IPS-18c (cell line): ENCODE measurements around the gene PPM1L.
"Not testable (repeated sequence)": the region's sequence is repeated elsewhere in the genome, so short reads cannot be mapped to it uniquely, and the experiment has no call there.

Experiments
- H3K4me3 ChIP-seq: 2 replicates; pipeline ENCODE4 v1.7.0; 2013; ENCODE audit warnings: low read depth, mild to moderate bottlenecking, low read length, moderate library complexity; ENCODE audit not compliant: insufficient read depth
- H3K9me3 ChIP-seq: one replicate; pipeline ENCODE4 v1.6.1; 2013; ENCODE audit warnings: mild to moderate bottlenecking, low read length, moderate library complexity; ENCODE audit not compliant: control insufficient read depth, insufficient read depth

The PPM1L gene

GRCh38 chr3:160977773-160978172 lies 221.7 kb downstream of the PPM1L start:
- Histone ChIP-seq H3K4me3 (no peak overlapping the region), H3K9me3 (no peaks in the 10 kb centered on the region)

GRCh38 chr3:160980740-160981139 lies 224.7 kb downstream of the PPM1L start:
- no peak overlapping the region for H3K4me3 ChIP-seq
- H3K9me3 ChIP-seq: no peaks in the 10 kb centered on the region

DNA sequence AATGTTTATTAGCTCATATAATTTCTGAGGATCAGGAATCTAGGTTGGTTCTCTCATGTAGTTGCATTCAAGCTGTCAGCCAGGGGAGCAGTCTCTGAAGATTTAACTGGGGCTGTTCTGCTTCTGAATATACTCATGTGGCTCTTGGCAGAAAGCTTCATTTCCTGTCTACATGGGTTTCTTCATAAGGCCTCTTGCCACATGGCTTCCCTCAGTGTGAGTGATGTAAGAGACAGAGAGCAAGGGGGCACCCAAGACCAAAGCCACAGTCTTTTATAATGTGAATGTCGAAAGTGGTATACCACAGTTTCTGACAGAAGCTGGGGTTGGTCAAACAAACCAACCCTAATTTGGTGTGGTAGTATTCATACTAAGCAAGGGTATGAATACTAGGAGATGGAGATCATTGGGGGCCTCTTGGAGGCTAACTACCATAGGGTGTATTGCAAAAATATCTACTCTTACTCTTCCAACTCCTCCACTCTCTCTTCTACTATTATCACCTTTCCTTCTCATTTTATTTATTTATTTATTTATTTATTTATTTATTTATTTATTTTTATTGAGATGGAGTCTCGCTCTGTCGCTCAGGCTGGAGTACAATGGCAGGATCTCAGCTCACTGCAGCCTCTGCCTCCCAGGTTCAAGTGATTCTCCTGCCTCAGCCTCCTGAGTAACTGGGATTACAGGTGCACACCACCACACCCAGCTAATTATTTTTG lies 225.3 kb downstream of the PPM1L start:
- no peak overlapping the region for H3K4me3 ChIP-seq
- H3K9me3 ChIP-seq: no peaks in the 10 kb centered on the region

GRCh38 chr3:160982491-160982890 lies 226.5 kb downstream of the PPM1L start:
- Histone ChIP-seq H3K4me3 (no peak overlapping the region), H3K9me3 (no peaks in the 10 kb centered on the region)

GRCh38 chr3:160983900-160984299 lies 227.9 kb downstream of the PPM1L start:
- H3K9me3 ChIP-seq, H3K4me3 ChIP-seq: not testable (repeated sequence)

DNA sequence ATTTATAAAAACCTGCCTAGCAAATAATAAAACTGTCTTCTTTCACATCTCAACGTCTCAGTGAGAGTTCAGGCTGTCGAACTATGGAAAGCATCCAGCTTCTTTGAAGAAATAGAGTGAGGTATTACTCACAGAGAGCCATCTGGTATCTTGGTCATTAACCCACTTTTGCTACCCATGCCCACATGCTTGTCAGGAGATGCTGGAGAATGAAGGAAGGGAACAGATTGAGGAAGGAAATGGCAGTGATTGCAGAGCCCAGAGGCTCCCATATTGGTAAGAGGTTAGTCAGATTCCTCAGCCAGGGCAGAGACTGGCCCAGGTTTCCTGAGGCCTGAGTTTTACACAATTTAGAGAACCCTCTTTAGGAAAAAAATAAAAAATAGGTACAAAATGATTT lies 230.0 kb downstream of the PPM1L start:
- H3K4me3 ChIP-seq: no peak overlapping the region
- H3K9me3 ChIP-seq: no peaks in the 10 kb centered on the region

- no peaks in the 10 kb centered on the region for H3K9me3 ChIP-seq
- H3K4me3 ChIP-seq: no peak overlapping the region
Measured at GRCh38 chr3:160987982-160988964, 232.2 kb downstream of the PPM1L start.

GRCh38 chr3:160990446-160990845 lies 234.4 kb downstream of the PPM1L start:
- Histone ChIP-seq H3K4me3 (no peak overlapping the region), H3K9me3 (no peaks in the 10 kb centered on the region)

DNA sequence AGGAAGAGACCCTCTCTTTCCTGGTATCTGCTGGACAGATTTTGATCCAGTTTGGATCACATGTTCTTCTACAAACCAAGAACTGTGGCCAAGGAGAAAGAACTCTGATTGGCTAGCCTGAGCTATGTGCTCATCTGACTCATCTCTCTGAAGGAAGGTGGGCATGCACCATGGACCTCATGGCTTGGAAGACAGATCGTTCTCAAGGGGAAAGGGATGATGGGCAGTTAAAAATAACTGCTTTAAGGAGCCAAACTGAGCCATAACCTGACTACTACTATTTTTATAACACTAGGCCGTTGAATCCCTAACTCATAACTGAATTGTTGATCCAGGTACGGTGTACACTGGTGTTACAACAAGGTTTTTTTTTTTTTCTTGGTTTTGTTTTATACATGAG lies 236.7 kb downstream of the PPM1L start:
- no peaks in the 10 kb centered on the region for H3K9me3 ChIP-seq
- no peak overlapping the region for H3K4me3 ChIP-seq

DNA sequence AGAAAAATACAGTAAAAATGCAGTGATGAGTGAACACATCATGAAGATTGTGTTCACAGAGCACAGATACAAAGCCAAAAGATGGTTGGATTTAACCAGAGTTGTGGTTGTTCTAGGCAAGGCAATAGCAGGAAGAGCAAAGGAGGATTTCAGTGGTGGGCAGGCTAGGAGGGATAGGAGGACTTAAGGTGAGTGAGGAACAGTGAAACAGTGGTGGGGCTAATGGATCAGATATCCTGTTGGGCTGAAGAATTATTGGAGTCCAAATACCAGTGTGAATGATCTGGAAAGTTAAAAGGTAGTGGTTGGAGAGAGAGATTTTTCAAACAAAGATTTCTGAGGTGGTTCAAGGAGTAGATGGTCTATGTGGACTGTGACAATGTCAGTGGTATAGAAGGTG lies 240.8 kb downstream of the PPM1L start:
- Histone ChIP-seq H3K9me3 (no peaks in the 10 kb centered on the region), H3K4me3 (no peak overlapping the region)

DNA sequence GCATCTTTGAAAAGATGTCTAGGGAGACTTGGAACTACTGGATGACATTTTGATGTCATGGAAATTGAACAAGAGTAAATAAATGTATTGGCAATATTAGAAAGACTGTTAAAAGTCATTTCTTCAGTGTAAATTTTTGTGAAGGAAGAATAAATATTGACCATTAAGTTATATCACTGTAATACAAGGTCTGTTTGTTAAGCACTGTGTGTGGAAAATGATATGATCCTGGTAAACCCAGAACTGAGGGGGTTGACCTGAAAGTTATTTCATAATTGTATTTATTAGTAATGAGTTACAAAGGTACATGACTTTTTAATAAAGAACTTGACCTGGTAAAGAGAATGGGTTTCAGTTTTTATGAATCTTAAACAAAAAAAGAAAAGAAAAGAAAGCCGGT lies 242.6 kb downstream of the PPM1L start:
- Histone ChIP-seq H3K9me3 (no peaks in the 10 kb centered on the region), H3K4me3 (no peak overlapping the region)

GRCh38 chr3:160999274-160999673 lies 243.2 kb downstream of the PPM1L start:
- Histone ChIP-seq H3K9me3 (no peaks in the 10 kb centered on the region), H3K4me3 (no peak overlapping the region)

DNA sequence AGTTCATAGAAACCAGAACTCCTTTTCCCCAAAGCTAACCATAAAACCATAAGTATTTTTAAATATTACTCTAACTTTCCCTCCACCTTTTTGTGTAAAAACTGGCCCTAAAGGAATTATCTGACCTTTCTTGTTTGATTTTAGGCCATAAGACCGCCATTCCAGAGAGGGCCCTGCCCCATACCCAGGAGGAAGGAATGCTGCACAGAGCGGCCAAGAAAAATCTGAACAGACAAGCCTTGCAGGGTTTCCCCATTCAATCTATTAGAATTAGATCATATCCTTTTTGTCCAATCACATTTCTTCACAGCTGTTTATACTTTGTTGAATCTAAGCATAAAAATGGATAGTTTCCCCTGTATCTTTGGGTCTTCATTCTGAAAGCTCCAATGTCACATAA lies 252.1 kb downstream of the PPM1L start:
- Histone ChIP-seq H3K9me3 (no peaks in the 10 kb centered on the region), H3K4me3 (no peak overlapping the region)

GRCh38 chr3:161010151-161010550 lies 254.1 kb downstream of the PPM1L start:
- H3K9me3 ChIP-seq, H3K4me3 ChIP-seq: not testable (repeated sequence)

GRCh38 chr3:161014843-161015749 lies 259.1 kb downstream of the PPM1L start:
- Histone ChIP-seq H3K9me3 (no peaks in the 10 kb centered on the region), H3K4me3 (no peak overlapping the region)

DNA sequence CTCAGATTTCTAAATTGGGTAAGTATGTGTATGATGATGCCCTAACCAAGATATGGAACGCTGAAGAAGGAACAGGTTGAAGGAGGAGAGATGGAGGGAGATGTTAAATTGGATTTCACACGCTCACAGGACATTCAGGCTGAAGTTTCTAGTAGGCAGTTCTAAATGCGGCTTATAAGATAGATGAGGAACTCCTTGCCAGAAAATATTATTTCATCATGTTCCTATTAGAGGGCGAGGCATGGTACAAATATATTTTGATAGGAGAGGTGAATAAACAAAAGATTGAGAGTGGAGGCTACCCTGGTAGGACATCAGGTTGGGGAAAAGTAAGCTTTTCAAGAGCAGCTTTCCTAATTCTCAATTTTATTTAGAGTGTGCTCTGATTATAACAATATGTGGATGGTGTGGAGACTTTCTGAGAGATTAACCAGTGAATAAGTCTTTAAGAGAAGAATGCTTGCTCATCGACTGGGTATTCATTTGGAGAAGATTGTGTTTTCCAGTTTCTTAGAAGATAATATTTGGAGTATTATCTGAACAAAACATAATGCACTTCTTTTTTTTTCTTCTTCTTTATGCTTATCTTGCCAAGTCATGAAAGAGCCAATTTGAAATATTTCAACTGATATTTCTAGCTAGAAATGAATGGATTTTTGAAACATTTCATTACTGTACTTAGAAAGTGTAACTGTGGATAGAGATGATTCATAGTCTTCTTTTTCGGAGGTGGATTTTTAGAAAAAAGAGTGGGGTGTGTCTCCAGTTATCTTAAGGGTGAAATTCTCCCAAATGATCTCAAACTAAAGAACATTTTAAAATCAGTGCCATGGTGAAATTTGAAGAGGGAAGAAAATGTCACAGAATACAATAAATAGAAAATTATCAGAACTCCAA lies 260.6 kb downstream of the PPM1L start:
- no peak overlapping the region for H3K4me3 ChIP-seq
- H3K9me3 ChIP-seq: no peaks in the 10 kb centered on the region
